GM18508 (cell line): Measurements from ENCODE around the gene TCF12.
"Not testable (repeated sequence)": the region's sequence is repeated elsewhere in the genome, so short reads cannot be mapped to it uniquely, and the experiment has no call there.

Experiments used
- ATAC-seq: cut with Tn5 transposase; IDR thresholded peaks from one replicate; pipeline ENCODE4 v1.9.1; 2021; ENCODE audit warnings: moderate number of reproducible peaks; ENCODE audit not compliant: insufficient read depth, unreplicated experiment

TCF12 gene

DNA sequence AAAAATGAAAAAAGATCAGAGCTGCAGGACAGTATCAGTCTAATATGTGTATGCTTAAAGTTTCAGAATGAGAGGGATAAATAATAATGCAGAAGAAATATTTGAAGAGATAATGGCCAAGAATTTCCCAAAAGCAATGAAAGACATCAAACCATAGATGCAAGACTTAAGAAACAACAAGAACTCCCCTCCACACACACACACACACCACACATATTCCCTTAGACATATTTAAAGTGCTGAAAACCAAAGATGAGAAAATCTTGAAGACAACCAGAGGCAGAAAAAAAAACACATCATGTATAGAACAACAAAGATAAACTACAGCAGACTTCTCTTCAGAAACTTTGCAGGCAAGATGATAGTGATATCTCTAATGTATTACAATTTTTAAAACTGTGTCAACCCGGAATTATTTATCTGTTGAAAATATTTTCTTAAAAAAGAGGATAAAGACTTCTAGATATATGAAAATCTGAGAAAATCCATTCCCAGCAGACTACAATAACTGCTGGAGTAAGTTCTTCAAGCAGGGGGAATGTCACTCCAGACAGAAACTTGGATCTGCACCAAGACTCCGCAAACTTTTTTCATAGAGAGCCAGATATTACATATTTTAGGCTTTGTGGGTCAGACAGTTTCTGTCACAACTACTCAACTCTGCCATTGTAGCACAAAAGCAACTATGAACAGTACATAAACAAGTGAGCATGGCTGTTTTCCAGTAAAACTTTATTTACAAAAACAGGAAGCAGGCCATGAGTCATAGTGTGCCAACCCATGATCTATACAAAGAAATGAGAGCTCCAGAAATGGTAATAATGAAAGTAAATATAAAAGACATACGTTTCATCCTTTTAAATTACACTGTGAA, 234.5 kb downstream of the TCF12 start:
- no peak for ATAC-seq

DNA sequence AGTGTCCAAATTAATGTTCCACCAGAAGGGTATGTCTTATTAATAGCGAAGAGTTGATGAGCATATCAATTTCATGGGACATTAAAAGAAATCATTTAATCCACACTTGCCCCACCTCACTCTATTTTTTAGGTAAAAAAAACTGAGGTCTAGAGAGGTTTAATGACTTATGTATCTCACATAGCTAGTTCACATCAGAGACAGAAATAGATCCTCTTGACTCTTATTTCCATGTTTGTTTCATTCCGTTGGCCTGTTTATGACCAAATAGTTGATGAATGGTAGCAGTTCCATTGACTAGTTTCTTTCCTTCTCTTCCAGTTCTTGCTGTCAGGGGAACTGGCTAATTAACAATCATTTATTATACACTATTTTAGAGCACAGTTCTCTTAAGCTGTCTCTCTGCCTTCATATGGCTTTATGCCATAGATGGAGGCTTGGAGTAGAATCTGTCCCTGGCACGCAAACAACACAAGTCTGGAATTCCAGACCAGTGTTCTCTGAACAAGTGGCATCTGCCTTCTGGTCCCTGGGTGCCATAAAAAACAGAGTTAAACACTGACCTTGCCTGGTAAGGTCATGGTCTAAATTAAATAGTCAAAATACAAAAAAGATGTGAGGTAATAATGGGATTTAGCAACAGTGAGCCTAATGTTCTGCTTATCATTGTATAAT, 237.9 kb downstream of the TCF12 start:
- no peak for ATAC-seq

DNA sequence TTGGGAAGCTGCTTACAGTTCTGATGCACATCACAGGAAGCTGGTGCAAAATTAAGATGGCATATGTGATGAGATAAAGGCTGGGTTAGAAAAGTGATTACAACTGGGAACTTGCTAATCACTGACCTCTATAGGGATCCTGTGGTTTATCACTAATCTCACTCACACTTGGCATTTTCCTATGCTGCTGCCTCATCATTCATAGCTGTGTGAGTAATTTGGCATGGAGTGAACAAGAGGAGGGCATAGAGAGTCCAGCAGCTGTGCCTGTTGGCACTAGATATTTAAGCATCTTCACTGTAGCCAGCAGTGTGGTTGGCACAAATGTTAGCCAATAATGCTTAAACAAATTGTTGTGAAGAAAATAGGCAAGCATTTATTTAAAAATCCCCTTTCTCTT, 240.1 kb downstream of the TCF12 start:
- ATAC-seq = no peak

DNA sequence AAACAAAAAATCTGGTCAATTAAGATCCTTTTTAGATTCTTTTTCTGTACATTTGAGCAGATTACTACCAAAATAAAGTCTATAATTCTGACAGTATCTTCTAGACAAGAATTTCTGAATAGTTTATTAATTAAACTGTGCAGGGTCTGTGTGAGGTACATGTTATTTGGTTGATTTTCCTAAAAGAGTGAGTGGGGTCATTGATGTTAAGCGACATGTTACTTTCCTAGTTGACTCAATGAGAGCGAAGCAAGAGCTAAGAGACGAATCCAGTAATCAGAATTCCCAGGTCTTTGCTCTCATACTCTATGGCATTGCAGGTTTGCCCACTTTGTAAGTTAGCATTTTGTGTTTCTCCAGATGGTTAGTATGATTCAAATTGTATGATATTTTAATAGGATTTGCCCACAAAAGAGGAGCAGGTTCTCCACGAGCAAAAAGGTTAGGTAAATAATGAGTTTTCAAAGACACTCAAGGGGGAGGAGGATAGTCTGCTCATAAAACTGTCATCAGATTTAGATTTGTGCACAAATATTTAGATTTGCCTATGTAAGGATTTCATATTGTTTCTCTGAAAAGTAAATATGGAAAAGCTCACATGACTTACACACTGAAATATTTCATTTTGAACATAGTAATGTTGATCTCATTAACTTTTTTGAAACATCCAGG, 240.7 kb downstream of the TCF12 start:
- no peak for ATAC-seq

DNA sequence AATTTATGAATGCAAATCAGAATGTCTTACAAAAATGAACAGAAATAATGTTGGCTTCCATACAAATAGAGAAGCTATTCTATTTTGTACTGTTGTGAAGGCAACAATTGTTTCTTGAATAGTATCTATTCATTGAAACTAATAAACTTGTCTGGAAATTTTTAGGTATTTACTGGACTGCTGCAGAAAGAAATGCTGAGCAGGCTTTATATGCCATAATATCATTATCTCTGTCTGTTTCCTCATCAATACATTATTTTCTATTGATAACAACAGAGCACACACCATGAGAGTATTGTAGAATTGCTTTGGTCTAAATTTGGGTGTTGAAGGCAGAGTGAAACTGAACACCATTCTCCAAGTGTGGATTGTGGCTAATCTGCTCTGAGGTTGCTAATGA, 241.3 kb downstream of the TCF12 start:
- ATAC-seq = no peak

DNA sequence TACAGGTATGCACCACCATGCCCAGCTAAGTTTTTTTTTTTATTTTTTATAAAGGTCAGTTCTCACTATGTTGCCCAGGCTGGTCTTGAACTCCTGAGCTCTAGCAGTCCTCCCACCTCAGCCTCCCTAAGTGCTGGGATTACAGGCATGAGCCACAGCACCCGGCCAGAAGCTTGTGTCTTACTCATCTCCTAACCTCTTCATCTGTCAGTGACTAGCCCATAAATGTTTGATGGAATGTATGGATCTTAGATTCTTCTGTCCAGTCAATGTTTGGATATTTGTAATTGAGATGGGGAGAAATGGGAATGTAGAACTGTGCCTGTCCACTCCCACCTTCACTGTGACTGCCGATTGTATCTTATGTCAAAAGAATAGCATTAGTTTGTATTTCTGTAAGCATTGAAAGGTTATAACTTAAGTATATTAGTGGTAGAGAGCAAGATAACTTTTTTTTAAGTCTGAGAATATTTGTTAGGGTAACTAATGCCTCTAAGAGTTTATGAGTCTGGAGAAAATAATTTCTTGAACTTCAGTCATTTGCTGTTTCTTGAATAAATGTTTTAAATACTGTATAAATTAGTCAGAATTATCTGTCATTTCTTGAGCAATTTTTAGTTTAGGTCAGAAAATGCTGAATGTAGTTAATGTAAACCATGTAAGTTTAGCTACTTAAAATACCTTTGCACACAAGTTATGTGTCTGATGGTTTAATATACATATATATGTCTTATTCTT, 242.5 kb downstream of the TCF12 start:
- no peak for ATAC-seq

DNA sequence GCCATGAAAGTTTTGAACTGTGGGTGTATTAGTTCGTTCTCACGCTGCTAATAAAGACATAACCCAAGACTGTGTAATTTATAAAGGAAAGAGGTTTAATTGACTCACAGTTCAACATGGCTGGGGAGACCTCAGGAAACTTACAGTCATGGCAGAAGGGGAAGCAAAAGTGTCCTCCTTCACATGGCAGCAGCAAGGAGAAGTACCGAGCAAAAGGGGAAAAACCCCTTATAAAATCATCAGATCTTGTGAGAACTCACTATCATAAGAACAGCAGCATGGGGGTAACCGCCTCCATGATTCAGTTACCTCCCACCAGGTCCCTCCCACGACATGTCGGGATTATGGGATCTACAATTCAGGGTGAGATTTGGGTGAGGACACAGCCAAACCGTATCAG, 245.8 kb downstream of the TCF12 start:
- ATAC-seq = not testable (repeated sequence)

DNA sequence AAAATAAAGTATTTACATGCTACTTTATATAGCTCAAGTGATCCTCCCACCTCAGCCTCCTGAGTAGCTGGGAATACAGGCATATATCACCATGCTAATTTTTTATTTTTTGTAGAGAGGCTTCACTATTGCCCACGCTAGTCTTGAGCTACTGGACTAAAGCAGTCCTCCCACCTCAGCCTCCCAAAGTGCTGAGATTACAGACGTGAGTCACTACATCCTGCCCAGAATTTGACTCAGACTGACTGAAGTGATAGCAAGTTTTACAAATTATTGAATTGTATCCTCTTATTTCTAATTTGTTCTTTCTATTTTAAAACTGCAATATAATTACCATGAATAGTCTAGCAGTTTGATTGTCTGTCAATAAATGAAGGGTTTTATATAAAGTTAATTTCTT, 247.5 kb downstream of the TCF12 start:
- ATAC-seq = no peak

DNA sequence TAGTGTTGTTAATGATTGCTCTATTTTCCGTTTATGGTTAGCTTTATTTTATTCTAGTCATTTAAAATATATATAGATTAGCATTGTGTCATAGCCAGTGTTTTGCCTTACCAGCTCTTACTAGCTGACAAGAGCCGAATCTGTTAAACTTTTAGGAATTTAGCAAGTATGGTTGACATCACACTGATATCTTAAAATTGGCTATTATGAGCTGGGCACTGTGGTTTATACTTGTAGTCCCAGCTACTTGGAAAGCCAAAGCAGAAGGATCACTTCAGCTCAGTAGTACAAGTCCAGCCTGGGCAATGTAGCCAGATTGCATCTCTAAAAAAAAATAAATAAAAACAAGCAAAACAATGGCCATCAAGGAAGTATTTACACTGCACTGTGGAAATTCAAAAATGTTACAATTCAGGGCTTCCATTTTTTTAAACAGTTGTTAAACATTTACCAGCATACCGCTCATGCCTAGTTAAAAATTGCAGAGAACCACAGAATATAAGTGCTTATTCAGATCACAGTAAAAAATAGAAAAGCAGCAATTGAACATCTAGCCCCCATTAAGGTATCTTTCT, 249.5 kb downstream of the TCF12 start:
- no peak for ATAC-seq

DNA sequence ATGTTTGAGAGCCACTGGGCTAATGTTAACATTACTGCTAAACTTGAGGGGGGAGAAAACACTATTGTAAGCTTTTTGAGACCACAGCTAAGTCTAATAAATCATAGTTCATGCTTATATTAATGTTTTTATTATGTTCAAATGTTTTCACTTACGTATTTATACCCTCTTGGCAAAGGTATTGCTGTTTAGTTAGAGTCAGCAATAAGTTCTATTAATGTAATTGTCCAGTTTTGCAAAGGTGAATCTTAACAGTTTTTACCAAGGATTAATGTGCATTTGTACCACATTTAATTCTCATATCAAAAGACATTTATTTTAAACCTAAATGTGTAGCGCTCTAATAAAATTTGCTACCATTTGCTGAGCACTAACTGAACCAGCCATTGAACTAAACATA, 251.2 kb downstream of the TCF12 start:
- ATAC-seq = no peak

DNA sequence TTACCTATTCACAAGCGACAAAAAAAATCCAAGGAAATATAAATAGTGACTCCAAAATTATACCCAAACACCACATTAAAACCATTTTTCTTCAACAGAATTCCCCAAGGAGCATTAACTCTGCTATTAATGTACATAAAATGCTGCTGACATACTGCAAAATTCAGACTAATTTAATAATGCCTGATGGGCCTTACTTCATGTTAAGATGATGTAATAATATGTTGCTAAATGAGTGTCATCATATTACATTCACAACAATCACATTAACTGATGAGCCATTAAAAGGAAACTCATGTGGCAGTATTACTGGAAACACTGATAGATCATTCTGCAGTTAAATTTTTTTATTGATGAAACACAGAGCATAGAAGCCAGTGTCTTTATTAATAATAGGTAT, 253.0 kb downstream of the TCF12 start:
- no peak for ATAC-seq

DNA sequence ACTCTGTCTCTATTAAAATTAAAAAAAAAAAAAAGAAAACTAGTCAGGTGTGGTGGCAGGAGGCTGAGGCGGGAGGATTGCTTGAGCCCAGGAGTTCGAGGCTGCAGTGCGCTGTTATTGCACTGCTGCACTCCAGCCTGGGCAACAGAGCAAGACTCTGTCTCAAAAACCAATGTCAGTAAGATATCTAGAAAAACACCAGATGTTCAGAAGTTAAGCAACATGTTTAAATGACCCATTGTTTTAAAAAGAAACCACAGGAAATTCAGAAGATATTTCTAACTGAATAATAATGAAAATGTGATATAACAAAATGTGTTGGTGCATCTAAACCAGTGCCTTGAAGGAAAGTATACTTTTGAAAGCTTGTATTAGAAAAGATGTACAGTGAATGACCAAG, 254.5 kb downstream of the TCF12 start:
- no peak for ATAC-seq

DNA sequence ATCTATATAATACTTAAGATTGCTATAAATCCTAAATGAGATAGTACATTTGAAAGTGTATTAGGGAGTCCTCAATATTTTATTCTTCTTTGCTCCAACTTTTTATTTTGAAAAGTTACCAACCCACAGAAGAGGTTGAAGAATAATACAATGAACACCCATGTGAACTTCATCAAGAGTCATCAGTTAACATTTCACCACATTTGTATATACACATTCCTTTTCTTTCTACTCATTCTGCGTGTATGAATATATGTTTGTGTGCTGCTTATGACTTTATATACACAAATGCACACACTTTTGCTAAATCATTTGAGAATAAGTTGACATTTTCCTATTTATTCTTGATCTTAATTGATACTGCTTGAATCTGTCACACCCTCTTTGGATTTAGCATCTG, 264.6 kb downstream of the TCF12 start:
- ATAC-seq = no peak

DNA sequence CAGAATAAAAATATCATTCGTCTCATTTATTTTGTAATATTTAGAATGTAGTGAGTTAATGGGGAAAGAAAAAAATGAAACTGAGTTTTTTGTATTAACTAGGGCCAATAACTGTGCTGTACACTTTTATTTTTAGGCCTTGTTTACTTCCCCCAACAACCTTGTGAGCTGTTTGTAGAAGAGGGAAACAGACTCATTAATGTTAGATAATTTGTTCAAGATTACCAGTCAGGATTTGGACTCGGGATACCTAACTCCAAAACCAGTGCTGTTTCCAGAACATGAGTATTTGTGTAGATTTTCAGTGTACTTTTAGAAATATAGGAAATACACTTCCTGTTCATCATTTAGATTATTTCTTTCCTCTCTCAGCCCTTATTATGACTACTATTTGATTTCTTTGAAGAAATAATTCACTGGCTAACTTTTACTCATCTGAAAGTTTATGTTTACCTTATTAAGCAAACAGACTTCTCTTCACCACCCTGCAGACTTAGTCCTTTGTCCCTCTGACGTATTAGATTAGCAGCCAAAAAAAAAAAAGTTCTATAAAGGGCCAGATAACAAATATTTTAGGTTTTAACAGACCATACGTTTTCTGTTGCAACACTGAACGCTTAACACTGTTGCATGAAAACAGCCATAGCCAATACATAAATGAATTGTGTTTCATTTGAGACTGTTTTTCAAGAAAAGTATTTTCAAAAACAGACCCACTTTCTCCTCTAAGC, 265.3 kb downstream of the TCF12 start:
- ATAC-seq = no peak

DNA sequence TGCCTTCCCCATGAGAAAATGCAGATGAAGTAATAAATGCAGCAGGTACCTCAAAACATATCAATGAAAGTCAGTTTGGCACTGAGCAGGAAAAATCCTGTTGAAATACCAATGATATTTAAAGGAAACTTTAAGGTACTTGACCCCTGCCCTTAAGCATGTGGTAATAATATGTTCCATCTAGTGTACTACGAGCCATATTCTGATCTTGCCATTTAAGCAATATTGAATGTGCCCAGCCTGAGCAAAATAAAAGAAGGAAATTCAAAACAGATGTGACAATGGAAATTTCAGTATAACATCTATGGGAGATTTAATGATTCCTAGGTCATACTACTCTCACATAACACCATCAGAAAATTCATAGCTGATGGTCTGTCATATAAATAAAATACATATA, 266.1 kb downstream of the TCF12 start:
- ATAC-seq = no peak

DNA sequence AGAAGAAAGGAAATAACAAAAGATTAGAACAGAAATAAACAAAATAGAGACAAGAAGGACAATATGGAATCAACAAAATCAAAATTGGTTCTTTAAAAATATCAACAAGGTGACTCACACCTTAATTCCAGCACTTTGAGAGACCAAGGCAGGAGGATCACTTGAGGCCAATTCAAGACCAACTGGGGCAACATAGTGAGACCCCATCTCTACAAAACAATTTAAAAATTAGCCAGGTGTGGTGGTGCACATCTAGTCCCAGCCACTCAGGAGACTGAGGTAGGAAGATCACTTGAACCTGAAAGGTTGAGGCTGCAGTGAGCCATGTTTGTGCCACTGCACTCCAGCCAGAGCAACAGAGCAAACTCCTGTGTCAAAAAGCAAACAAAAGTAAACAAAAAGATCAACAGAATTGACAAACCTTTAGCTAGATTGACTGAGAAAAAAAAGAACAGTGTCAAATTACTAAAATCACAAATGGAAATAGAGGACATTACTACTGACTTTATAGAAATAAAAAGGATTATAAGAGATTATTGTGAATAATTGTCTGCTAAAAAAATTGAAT, 267.1 kb downstream of the TCF12 start:
- no peak for ATAC-seq

DNA sequence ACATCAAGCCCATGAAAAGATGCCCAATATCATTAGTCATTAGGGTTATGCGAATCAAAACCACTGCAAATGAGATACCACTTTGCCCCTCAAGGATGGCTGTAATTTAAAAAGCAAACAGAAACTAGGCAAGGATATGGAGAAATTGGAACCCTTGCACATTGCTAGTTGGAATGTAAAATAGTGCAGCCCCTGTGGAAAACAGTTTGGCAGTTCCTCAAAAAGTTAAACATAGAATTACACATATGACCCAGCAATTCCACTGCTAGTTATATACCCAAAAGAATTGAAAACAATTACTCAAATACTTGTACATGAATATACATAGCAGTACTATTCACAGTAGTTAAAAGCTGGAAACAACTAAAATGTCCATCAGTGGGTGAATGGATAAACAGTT, 271.0 kb downstream of the TCF12 start:
- no peak for ATAC-seq

DNA sequence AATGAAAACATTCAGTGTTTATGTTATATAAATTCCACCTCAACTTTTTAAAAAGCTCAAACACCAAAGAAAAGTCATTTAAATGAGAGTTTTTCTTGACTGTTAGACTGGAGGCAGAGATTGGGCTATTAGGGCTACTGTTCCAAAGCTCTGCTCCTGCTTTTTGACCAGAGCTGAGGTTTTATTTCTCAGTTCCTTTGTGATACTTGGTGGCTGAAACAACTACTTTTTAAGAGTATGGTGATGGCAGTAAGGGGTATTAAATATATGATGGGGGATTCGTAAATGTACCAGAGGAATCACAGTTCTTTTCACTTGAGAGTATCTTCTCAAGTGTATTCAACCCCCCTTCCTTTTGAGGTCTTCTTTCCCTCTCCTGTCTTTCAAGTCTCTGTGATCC, 271.8 kb downstream of the TCF12 start:
- ATAC-seq = no peak

DNA sequence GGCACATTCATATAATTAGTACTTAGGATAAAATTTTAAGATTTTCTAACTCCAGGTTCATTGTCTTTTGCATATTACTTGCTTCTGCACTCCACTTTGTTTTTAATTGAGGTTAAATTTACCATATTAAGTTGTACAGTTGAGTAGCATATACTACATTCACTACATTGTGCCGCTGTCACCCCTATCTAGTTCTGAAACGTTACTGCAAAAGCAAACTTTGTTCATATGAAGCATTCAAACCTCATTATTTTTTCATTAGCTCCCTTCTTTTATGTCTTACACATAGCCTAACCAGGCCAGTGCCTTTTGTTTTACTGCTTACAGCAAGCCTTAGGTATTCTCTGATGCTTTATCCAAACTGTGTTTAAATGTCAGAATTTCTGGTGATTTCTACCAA, 274.7 kb downstream of the TCF12 start:
- ATAC-seq = no peak
